Calu3 (cell line): Measurements from ENCODE around the gene FUT2. TPM values are rescaled to one million over a fixed set of nuclear protein-coding genes. Genes with fewer than 3 reads are reported as not detected.

Source experiments
- BruUV-seq: library from RNA; stranded (reverse); fragments of 400-500 nt; replicated peaks from 2 replicates; lab custom pipeline; 2021; lab: Mats Ljungman, UMichigan
- CTCF ChIA-PET: fragments of 300-600 bp; sonication (Branson Sonifier 250); formaldehyde crosslinking; loops from one replicate; lab custom pipeline; 2022; ENCODE audit warnings: antibody characterized with exemption; lab: Charles Lee
- DNase-seq: peaks from one replicate; pipeline ENCODE4 v3.0.0; 2022
- H3K27ac Mint-ChIP-seq: one replicate; pipeline ENCODE4 v1.8.0; 2022; ENCODE audit warnings: mixed read lengths; ENCODE audit not compliant: unreplicated experiment
- H3K27me3 Mint-ChIP-seq: one replicate; pipeline ENCODE4 v1.8.0; 2022; ENCODE audit warnings: mixed read lengths; ENCODE audit not compliant: unreplicated experiment
- H3K36me3 Mint-ChIP-seq: one replicate; pipeline ENCODE4 v1.8.0; 2022; ENCODE audit warnings: mild to moderate bottlenecking, moderate library complexity, mixed read lengths; ENCODE audit not compliant: insufficient read depth, unreplicated experiment
- H3K4me1 Mint-ChIP-seq: one replicate; pipeline ENCODE4 v1.8.0; 2022; ENCODE audit warnings: mild to moderate bottlenecking, low read depth, mixed read lengths; ENCODE audit not compliant: unreplicated experiment
- H3K4me3 Mint-ChIP-seq: one replicate; pipeline ENCODE4 v1.8.0; 2022; ENCODE audit warnings: mild to moderate bottlenecking, low read depth, moderate library complexity, mixed read lengths; ENCODE audit not compliant: unreplicated experiment
- H3K9me3 Mint-ChIP-seq: one replicate; pipeline ENCODE4 v1.8.0; 2022; ENCODE audit warnings: low read depth, mixed read lengths; ENCODE audit not compliant: unreplicated experiment
- intact Hi-C: fragments of 100-400 bp; cut with micrococcal nuclease; formaldehyde crosslinking; loops from one replicate; pipeline ENCODE4 v1.10.0; 2022; ENCODE audit not compliant: unreplicated experiment
- total RNA-seq: library from RNA; stranded (reverse); gene quantifications from 2 replicates; pipeline ENCODE4 v1.2.3, GENCODE V29; 2022
- TF ChIP-seq, protein P1 (sequence below): fragments of 200-600 bp; IDR thresholded peaks from one replicate; pipeline ENCODE4 v1.8.0; 2022; ENCODE audit warnings: antibody characterized with exemption; ENCODE audit not compliant: unreplicated experiment

FUT2 gene
- total RNA-seq, 1 experiment from 2014 or later, result 10.4 TPM

- H3K27me3 Mint-ChIP-seq, result no peaks in the 10 kb centered on the region
- H3K4me3 Mint-ChIP-seq, result no peak overlapping the region
- peaks cover 18% of the 10 kb centered on the region for H3K4me1 Mint-ChIP-seq
- intact Hi-C loops, result no loop called here
- BruUV-seq, result no TSS peak
- peaks cover 37% of the 10 kb centered on the region for H3K36me3 Mint-ChIP-seq
- DNase-seq, result no peak
- no peak overlapping the region for H3K27ac Mint-ChIP-seq
- TF ChIP-seq, protein P1, sequence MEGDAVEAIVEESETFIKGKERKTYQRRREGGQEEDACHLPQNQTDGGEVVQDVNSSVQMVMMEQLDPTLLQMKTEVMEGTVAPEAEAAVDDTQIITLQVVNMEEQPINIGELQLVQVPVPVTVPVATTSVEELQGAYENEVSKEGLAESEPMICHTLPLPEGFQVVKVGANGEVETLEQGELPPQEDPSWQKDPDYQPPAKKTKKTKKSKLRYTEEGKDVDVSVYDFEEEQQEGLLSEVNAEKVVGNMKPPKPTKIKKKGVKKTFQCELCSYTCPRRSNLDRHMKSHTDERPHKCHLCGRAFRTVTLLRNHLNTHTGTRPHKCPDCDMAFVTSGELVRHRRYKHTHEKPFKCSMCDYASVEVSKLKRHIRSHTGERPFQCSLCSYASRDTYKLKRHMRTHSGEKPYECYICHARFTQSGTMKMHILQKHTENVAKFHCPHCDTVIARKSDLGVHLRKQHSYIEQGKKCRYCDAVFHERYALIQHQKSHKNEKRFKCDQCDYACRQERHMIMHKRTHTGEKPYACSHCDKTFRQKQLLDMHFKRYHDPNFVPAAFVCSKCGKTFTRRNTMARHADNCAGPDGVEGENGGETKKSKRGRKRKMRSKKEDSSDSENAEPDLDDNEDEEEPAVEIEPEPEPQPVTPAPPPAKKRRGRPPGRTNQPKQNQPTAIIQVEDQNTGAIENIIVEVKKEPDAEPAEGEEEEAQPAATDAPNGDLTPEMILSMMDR, result no peak
- CTCF ChIA-PET, result no interaction called here
- H3K9me3 Mint-ChIP-seq, result no peaks in the 10 kb centered on the region
Measured at GRCh38 chr19:48750351-48750750, 54.6 kb downstream of the FUT2 start.

DNA sequence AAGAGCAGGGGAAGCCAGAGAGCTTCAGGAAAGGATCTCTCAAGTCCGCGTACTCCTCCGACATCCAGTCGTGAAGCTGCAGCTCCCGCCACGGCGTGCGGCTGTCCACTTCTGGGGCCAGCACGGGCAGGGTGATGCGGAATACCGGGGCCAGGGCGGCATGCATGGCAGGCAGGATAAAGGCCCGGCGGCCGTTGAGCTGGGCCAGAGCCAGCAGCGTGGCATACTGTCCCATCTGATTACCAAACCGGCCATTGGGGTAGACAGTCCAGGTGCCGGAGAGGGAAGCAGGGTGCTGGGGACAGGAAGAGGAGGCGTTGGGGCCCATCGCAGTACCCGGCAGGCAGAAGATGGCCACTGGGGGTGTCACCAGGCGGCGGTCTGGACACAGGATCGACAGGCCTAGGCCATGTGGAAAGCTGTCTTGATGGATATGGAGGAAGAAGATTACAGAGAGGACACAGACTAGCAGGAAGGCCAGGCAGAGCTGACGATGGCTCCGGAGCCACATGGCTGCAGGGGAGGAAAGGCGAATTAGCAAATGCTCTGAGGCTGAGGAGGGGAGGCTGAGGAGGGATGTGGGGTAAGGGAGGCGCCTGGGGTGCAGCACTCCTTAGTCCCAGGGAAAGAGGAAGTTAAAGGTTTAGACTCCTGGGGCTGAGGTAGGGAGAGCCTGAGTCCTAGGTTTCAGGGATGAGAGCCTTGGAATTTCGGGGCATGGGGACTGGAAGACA, 55.2 kb downstream of the FUT2 start:
- intact Hi-C loops, result no loop called here
- Mint-ChIP-seq H3K9me3 (no peaks in the 10 kb centered on the region), H3K4me3 (peak overlapping the region; percentile 14), H3K27ac (no peak overlapping the region), H3K4me1 (peaks cover 22% of the 10 kb centered on the region), H3K27me3 (no peaks in the 10 kb centered on the region), H3K36me3 (peaks cover 36% of the 10 kb centered on the region)
- no TSS peak for BruUV-seq
- TF ChIP-seq, protein P1, result no peak
- no peak for DNase-seq
- CTCF ChIA-PET, result no interaction called here

DNA sequence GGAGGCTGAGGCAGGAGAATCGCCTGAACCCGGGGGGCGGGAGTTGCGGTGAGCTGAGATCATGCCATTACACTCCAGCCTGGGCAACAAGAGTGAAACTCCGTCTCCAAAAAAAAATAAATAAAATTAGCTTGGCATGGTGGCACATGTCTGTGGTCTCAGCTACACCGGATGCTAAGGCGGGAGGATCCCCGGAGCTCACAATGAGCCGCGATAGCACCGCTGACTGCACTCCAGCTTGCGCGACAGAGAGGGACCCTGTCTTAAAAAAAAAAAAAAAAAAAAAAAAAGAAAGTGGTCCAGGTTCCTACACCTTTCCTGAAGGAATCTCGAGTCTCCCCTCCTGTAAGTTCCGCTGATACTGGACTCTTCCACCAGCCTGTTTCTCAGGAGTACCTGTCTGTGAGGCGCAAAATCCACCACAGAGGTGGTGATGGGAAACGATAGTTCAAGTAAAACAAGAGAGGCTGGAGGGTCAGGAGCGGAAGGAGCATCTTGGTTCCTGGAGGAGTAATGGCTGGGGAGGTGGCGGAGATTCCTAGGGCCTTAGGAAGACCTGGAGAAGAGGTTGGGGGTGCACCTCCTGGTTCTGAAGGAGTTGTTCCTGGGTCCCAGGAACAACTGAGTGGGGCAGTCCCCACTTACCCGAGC, 56.2 kb downstream of the FUT2 start:
- Mint-ChIP-seq H3K4me1 (peaks cover 22% of the 10 kb centered on the region), H3K27me3 (no peaks in the 10 kb centered on the region), H3K4me3 (peak overlapping the region; percentile 71), H3K36me3 (peaks cover 30% of the 10 kb centered on the region), H3K9me3 (no peaks in the 10 kb centered on the region), H3K27ac (peak overlapping the region; percentile 25)
- CTCF ChIA-PET, result interaction anchor here (0.6 to 1.0 kb wide), 2 partner anchors 40 to 1620 kb away, joined by 3 to 12 read pairs; no protein-coding TSS in a partner anchor
- TF ChIP-seq, protein P1, result no peak
- DNase-seq, result no peak
- intact Hi-C loops, result no loop called here
- BruUV-seq, result TSS peak; percentile 57

DNA sequence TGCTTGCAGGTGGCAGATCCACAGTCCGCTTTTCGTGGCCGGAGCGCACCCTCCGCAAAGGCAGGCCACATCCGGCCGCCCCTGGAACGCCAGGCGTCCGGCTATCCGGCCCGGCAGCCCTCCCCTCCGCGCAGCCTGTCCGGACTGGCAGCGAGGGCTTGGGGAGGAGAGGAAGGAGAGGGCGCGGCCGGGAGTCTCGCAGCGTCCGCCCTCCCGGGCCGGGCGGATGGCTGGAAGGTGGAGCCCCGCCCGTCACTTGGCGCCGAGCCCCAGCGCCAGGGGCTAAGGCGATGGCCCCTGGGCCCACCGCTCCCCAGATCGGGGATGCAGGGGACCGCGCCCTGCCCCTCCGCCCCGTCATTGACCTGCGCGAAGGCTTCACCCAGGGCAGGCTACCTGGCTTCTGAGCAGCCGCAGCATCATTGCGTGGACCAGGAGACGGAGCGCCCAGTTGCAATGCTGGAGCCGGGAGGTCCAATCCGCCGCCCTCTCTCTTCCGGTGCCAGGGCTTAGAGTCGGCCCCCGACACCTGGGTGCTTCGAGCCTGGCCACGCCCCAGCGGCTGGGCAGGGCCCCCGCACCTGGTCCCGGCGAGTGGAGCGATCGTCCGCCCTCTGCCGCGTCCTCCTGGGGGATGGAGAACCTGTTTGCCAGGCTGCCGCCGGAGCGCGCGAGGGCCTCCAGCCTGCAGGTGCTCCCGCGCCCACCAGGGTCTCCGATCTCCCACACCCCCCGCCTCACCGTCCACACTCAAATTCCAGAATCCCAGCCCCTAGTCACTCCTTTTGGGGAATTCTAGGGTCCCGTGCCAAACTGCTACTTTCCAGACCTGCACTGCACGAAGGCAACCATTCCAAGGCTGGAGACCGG, 57.0 kb downstream of the FUT2 start, which contains the start of gene FUT1:
Gene FUT1, minus strand, starts transcription at position 146 of the 870 bp plus-strand sequence. CDS start 1,360 bp downstream, outside the sequence.
- H3K9me3 Mint-ChIP-seq, result no peaks in the 10 kb centered on the region
- intact Hi-C loops, result no loop called here
- CTCF ChIA-PET, result interaction anchor here (1.0 kb wide), 1 partner anchor 40 kb away, joined by 12 read pairs; no protein-coding TSS in a partner anchor
- no TSS peak for BruUV-seq
- H3K36me3 Mint-ChIP-seq, result peaks cover 30% of the 10 kb centered on the region
- no peaks in the 10 kb centered on the region for H3K27me3 Mint-ChIP-seq
- H3K4me1 Mint-ChIP-seq, result peaks cover 22% of the 10 kb centered on the region
- TF ChIP-seq, protein P1, result peak; percentile 38
- peak within 1 kb of the TSS; percentile 71 for H3K4me3 Mint-ChIP-seq
- peak within 1 kb of the TSS; percentile 25 for H3K27ac Mint-ChIP-seq
- peak; percentile 97 for DNase-seq
